ENCODE measurements around the gene SLC6A18. TPM values are rescaled to one million over a fixed set of nuclear protein-coding genes. Genes with fewer than 3 reads are reported as not detected.

The SLC6A18 gene
- polyA plus RNA-seq, 1 donor (not counting 4 experiments of a cell fraction or from before 2014, with no cell fraction given) = not detected

DNA sequence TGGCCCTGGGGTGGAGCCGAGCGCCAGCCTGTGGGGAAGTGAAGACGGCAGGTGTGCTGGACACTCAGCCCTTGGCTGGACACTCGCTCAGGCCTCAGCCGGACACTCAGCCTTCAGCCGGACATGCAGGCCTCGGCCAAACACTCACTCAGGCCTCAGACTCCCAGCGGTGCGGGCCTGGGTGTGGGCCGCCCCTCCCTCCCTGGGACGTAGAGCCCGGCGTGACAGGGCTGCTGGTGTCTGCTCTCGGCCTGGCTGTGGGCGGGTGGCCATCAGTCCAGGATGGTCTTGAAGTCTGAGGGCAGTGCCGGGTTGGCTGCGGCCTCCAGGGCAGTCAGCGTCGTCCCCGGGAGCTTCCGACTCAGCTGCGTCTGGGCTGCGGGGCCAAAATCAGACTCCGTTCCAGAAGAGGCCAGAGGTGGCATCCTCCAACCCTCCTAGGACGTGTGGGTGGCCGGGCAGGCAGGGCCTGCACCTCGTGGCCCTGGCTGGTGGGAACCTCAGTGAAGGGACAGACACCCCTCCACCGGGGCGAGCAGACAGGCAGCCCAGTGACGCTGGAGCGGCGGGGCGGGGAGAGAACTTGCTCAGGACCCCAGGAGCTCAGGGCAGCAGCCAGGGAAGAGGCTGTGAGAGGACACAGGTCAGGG, 28.4 kb downstream of the SLC6A18 start:
- no peaks in the 10 kb centered on the region for H3K4me1 ChIP-seq (ENCODE audit: control insufficient read depth, extremely low read depth, insufficient read depth, low read length)
- no peak overlapping the region for H3K9ac ChIP-seq (ENCODE audit: control insufficient read depth, extremely low read depth, insufficient read depth, low read length)
- dilution Hi-C loops (cut with MboI; ENCODE audit: extremely low pct_ligation_motif_present, low sequenced_read_pairs) = no loop called here
- H2AFZ ChIP-seq (ENCODE audit: control insufficient read depth, low read length) = no peak overlapping the region
- H3K27me3 ChIP-seq (ENCODE audit: control insufficient read depth, extremely low read depth, insufficient read depth, low read length) = no peaks in the 10 kb centered on the region
- H3K36me3 ChIP-seq (ENCODE audit: control insufficient read depth in 2 of 2, extremely low read depth in 1 of 2, insufficient read depth in 2 of 2, low read length in 2 of 2) = no peaks in the 10 kb centered on the region
- no peaks in the 10 kb centered on the region for H3K9me1 ChIP-seq (ENCODE audit: control insufficient read depth, extremely low read depth, insufficient read depth, low read length)
- no peaks in the 10 kb centered on the region for H4K20me1 ChIP-seq (ENCODE audit: control insufficient read depth, extremely low read depth, insufficient read depth, low read length)
- no peak for TF ChIP-seq EZH2 (IDR thresholded peaks at IDR 0.05; ENCODE audit: low read length)
- TF ChIP-seq, protein P1, sequence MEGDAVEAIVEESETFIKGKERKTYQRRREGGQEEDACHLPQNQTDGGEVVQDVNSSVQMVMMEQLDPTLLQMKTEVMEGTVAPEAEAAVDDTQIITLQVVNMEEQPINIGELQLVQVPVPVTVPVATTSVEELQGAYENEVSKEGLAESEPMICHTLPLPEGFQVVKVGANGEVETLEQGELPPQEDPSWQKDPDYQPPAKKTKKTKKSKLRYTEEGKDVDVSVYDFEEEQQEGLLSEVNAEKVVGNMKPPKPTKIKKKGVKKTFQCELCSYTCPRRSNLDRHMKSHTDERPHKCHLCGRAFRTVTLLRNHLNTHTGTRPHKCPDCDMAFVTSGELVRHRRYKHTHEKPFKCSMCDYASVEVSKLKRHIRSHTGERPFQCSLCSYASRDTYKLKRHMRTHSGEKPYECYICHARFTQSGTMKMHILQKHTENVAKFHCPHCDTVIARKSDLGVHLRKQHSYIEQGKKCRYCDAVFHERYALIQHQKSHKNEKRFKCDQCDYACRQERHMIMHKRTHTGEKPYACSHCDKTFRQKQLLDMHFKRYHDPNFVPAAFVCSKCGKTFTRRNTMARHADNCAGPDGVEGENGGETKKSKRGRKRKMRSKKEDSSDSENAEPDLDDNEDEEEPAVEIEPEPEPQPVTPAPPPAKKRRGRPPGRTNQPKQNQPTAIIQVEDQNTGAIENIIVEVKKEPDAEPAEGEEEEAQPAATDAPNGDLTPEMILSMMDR (optimal IDR thresholded peaks at IDR 0.05 in 1 of 3, IDR thresholded peaks at IDR 0.05 in 1 of 3, conservative IDR thresholded peaks at IDR 0.05 in 1 of 3; ENCODE audit: extremely low read depth in 1 of 3, insufficient read depth in 2 of 3, low read length in 3 of 3) = no peak
- H3K79me2 ChIP-seq (ENCODE audit: control insufficient read depth, insufficient read depth, low read length) = no peaks in the 10 kb centered on the region
- H3K9me3 ChIP-seq (ENCODE audit: control insufficient read depth, low read depth, low read length) = peaks cover 4% of the 10 kb centered on the region
- FAIRE-seq (no peak), DNase-seq (ENCODE audit: low read depth, low spot score) (no peak)
- H3K27ac ChIP-seq (ENCODE audit: control insufficient read depth, insufficient read depth, low read length) = no peak overlapping the region
- no peak overlapping the region for H3K4me2 ChIP-seq (ENCODE audit: control insufficient read depth, extremely low read depth, insufficient read depth, low read depth, low read length)
- H3K4me3 ChIP-seq (ENCODE audit: control insufficient read depth in 2 of 3, extremely low read depth in 1 of 3, insufficient read depth in 2 of 3, low read depth in 1 of 3, low read length in 3 of 3) = no peak overlapping the region

DNA sequence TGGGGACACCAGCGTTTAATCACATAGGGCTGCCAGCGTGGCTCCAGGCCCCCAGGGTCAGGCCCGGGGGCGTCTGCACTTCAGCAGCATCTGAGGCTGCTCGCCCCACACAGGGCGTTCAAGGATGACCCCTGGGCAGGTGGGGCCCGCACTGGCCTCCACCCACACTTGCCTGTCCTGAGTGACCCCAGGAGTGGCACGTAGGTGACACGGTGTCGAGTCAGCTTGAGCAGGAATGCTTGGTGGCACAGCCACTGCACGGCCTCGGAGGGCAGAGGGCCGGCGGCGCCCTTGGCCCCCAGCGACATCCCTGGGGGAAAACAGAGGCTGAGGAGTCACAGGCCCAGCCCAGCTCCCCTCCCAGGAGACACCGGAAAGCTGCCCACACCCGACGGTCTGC, 29.0 kb downstream of the SLC6A18 start:
- TF ChIP-seq, protein P1 (optimal IDR thresholded peaks at IDR 0.05 in 1 of 3, IDR thresholded peaks at IDR 0.05 in 1 of 3, conservative IDR thresholded peaks at IDR 0.05 in 1 of 3; ENCODE audit: extremely low read depth in 1 of 3, insufficient read depth in 2 of 3, low read length in 3 of 3) = no peak
- TF ChIP-seq EZH2 (IDR thresholded peaks at IDR 0.05; ENCODE audit: low read length) = no peak
- Histone ChIP-seq H4K20me1 (ENCODE audit: control insufficient read depth, extremely low read depth, insufficient read depth, low read length) (no peaks in the 10 kb centered on the region), H3K9ac (ENCODE audit: control insufficient read depth, extremely low read depth, insufficient read depth, low read length) (no peak overlapping the region), H3K27me3 (ENCODE audit: control insufficient read depth, extremely low read depth, insufficient read depth, low read length) (no peaks in the 10 kb centered on the region), H3K4me1 (ENCODE audit: control insufficient read depth, extremely low read depth, insufficient read depth, low read length) (no peaks in the 10 kb centered on the region), H3K36me3 (ENCODE audit: control insufficient read depth in 2 of 2, extremely low read depth in 1 of 2, insufficient read depth in 2 of 2, low read length in 2 of 2) (no peaks in the 10 kb centered on the region), H3K4me2 (ENCODE audit: control insufficient read depth, extremely low read depth, insufficient read depth, low read depth, low read length) (no peak overlapping the region), H3K79me2 (ENCODE audit: control insufficient read depth, insufficient read depth, low read length) (no peaks in the 10 kb centered on the region), H2AFZ (ENCODE audit: control insufficient read depth, low read length) (no peak overlapping the region), H3K9me3 (ENCODE audit: control insufficient read depth, low read depth, low read length) (peaks cover 4% of the 10 kb centered on the region), H3K9me1 (ENCODE audit: control insufficient read depth, extremely low read depth, insufficient read depth, low read length) (no peaks in the 10 kb centered on the region), H3K27ac (ENCODE audit: control insufficient read depth, insufficient read depth, low read length) (no peak overlapping the region), H3K4me3 (ENCODE audit: control insufficient read depth in 2 of 3, extremely low read depth in 1 of 3, insufficient read depth in 2 of 3, low read depth in 1 of 3, low read length in 3 of 3) (no peak overlapping the region)
- FAIRE-seq = no peak
- dilution Hi-C loops (cut with MboI; ENCODE audit: extremely low pct_ligation_motif_present, low sequenced_read_pairs) = no loop called here
- DNase-seq (ENCODE audit: low read depth, low spot score) = no peak
